WTC11 (cell line): ENCODE results near the gene MTA3.

Experiments used
- ELF4 ChIP-seq: sonication (generic); formaldehyde crosslinking; IDR thresholded peaks from 2 replicates; pipeline ENCODE4 v1.8.1; 2022; ENCODE audit warnings: low read depth, mild to moderate bottlenecking, moderate library complexity, missing genetic modification reagents
- NFE2L1 ChIP-seq: sonication (generic); formaldehyde crosslinking; IDR thresholded peaks from 2 replicates; pipeline ENCODE4 v1.8.1; 2023; ENCODE audit warnings: missing genetic modification reagents
- TF ChIP-seq, protein P1 (sequence below): fragments of 200-600 bp; IDR thresholded peaks from 2 replicates; pipeline ENCODE4 v1.8.0; 2022; ENCODE audit warnings: antibody characterized with exemption
- TF ChIP-seq, protein P2 (sequence below): sonication (generic); formaldehyde crosslinking; IDR thresholded peaks from 2 replicates; pipeline ENCODE4 v1.8.1; 2023; ENCODE audit warnings: mild to moderate bottlenecking, missing genetic modification reagents, borderline replicate concordance
- TF ChIP-seq, protein P3 (sequence below): sonication (generic); formaldehyde crosslinking; conservative IDR thresholded peaks from 2 replicates; pipeline ENCODE4 v1.8.1; 2022; ENCODE audit warnings: mild to moderate bottlenecking, missing genetic modification reagents
- TF ChIP-seq, protein P4 (sequence below): sonication (generic); formaldehyde crosslinking; IDR thresholded peaks from 2 replicates; pipeline ENCODE4 v1.8.0; 2022; ENCODE audit warnings: mild to moderate bottlenecking, missing genetic modification reagents

DNA sequence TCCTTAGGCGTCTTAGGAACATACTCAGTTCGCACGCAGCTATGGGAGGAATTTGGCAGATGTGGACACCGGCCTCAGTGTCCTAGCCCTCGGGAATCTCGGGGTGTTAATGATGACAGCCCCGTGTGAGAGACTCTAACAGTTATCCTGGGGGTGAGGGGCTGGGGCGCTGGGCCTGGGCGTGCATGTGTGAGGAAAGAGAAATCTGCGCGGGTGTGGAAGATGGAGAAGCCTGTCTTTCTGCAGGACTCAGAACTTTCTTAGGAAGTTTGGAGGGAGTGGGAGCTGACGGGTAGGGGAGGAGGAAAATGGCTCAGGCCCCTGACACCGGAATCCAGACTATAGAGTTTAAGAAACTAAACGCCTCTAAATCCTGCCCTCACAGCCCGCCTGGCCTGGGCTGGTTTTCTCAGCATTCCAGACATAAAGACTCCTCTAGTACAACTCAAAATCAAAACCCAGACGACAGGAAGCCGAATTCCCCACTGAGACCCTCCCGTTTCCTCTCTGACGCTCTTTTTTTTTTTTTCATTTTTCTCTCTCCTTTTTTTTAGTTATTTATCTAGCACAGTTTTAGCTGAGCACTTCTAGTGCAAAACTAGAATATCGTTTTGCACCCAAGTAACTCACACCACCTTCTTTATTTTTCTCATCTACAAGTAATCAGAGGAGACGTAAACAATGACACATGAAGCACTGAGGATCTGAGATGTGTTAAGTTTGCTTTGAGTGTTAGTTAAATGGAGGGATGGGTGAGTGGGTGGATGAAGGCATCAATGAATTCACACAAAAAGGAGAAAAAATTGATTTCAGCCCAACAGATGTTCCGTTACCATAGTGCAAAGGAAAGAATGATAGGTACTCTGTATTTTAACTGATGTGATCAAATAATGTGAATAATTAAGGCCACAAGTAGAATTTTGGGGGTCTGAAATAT lies 225.2 kb downstream of the MTA3 start:
- TF ChIP-seq, protein P1, sequence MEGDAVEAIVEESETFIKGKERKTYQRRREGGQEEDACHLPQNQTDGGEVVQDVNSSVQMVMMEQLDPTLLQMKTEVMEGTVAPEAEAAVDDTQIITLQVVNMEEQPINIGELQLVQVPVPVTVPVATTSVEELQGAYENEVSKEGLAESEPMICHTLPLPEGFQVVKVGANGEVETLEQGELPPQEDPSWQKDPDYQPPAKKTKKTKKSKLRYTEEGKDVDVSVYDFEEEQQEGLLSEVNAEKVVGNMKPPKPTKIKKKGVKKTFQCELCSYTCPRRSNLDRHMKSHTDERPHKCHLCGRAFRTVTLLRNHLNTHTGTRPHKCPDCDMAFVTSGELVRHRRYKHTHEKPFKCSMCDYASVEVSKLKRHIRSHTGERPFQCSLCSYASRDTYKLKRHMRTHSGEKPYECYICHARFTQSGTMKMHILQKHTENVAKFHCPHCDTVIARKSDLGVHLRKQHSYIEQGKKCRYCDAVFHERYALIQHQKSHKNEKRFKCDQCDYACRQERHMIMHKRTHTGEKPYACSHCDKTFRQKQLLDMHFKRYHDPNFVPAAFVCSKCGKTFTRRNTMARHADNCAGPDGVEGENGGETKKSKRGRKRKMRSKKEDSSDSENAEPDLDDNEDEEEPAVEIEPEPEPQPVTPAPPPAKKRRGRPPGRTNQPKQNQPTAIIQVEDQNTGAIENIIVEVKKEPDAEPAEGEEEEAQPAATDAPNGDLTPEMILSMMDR: no peak
- TF ChIP-seq, protein P2, sequence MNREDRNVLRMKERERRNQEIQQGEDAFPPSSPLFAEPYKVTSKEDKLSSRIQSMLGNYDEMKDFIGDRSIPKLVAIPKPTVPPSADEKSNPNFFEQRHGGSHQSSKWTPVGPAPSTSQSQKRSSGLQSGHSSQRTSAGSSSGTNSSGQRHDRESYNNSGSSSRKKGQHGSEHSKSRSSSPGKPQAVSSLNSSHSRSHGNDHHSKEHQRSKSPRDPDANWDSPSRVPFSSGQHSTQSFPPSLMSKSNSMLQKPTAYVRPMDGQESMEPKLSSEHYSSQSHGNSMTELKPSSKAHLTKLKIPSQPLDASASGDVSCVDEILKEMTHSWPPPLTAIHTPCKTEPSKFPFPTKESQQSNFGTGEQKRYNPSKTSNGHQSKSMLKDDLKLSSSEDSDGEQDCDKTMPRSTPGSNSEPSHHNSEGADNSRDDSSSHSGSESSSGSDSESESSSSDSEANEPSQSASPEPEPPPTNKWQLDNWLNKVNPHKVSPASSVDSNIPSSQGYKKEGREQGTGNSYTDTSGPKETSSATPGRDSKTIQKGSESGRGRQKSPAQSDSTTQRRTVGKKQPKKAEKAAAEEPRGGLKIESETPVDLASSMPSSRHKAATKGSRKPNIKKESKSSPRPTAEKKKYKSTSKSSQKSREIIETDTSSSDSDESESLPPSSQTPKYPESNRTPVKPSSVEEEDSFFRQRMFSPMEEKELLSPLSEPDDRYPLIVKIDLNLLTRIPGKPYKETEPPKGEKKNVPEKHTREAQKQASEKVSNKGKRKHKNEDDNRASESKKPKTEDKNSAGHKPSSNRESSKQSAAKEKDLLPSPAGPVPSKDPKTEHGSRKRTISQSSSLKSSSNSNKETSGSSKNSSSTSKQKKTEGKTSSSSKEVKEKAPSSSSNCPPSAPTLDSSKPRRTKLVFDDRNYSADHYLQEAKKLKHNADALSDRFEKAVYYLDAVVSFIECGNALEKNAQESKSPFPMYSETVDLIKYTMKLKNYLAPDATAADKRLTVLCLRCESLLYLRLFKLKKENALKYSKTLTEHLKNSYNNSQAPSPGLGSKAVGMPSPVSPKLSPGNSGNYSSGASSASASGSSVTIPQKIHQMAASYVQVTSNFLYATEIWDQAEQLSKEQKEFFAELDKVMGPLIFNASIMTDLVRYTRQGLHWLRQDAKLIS (CRISPR knock-in tag): no peak
- TF ChIP-seq, protein P3, sequence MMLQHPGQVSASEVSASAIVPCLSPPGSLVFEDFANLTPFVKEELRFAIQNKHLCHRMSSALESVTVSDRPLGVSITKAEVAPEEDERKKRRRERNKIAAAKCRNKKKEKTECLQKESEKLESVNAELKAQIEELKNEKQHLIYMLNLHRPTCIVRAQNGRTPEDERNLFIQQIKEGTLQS (CRISPR knock-in tag): no peak
- TF ChIP-seq NFE2L1 (no peak), ELF4 (CRISPR knock-in tag) (no peak)
- TF ChIP-seq, protein P4, sequence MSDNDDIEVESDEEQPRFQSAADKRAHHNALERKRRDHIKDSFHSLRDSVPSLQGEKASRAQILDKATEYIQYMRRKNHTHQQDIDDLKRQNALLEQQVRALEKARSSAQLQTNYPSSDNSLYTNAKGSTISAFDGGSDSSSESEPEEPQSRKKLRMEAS (CRISPR knock-in tag): no peak
